H1 (cell line): ENCODE data around the gene TMC6.

Experiments used
- CHD2 ChIP-seq: IDR thresholded peaks from 2 replicates; pipeline ENCODE4 v1.6.1; 2012; ENCODE audit warnings: low read length, improper control_type of control experiment
- CTCF ChIP-seq, 3 experiments: IDR thresholded peaks; 1 replicate in 2 of 3; 2 replicates in 1 of 3; pipeline versions ENCODE4 v1.5.1 to v1.6.1; 2011; ENCODE audit warnings: low read length in 3 of 3, mild to moderate bottlenecking in 3 of 3, inconsistent platforms in 2 of 3, low read depth in 1 of 3, moderate library complexity in 1 of 3; ENCODE audit not compliant: insufficient read depth in 1 of 3; ENCODE audit errors: control extremely low read depth in 1 of 3
- KDM5A ChIP-seq: fragments of 200-600 bp; IDR thresholded peaks from 2 replicates; pipeline ENCODE4 v1.7.1; 2012; ENCODE audit warnings: mild to moderate bottlenecking, low read length, inconsistent platforms, mixed read lengths

DNA sequence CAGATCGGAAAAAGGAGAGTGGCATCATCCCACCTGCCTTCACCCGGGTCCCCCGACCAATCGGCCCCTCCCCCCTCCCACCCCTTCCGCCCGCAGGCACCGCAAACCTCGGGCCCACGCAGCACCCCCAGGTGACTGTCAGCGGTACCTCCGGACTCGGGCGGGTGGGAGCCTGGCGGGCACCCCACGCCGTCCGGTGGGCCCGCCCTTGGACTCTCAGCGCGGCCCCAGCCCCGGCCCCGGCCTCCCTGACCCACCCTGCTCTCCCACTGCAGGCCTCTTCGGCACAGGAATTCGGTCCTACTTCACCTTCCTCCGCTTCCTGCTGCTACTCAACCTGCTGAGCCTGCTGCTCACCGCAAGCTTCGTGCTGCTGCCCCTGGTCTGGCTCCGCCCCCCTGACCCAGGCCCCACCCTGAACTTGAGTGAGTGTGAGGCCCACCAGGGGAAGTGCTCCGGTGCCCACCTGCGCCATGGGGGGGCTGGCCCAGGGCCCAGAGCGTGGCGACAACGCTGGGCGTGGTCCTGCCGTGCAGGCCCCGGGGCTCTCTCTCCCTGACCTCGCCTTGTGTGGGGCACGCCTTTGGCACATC lies 3.6 kb upstream of the TMC6 start:
- TF ChIP-seq CHD2, result no peak
- no peak for TF ChIP-seq CTCF (IDR thresholded peaks at IDR 0.05; ENCODE audit: control extremely low read depth in 1 of 3, insufficient read depth in 1 of 3, low read depth in 1 of 3, low read length in 3 of 3)
- TF ChIP-seq KDM5A, result no peak
